Thymus (tissue), 11 donors: ENCODE measurements around the gene KRTAP10-11. TPM values are rescaled to one million over a fixed set of nuclear protein-coding genes. Genes with fewer than 3 reads are reported as not detected.
"Not testable (repeated sequence)": the region's sequence is repeated elsewhere in the genome, so short reads cannot be mapped to it uniquely, and the experiment has no call there.

Experiments
- DNase-seq, 9 donors: peaks; one replicate each; pipeline ENCODE4 v3.0.0-alpha.2; 2013; ENCODE audit warnings: low spot score in 9 of 9, low read depth in 6 of 9, missing footprints in 1 of 9
- H3K27ac ChIP-seq, 2 donors: one replicate each; pipeline ENCODE4 v1.5.1; 2013; ENCODE audit warnings: control low read depth in 1 of 2, low read depth in 1 of 2, low read length in 1 of 2, mild to moderate bottlenecking in 1 of 2, moderate library complexity in 1 of 2
- H3K27me3 ChIP-seq, 2 donors: one replicate each; pipeline ENCODE4 v1.5.1; 2013; ENCODE audit warnings: low read length in 1 of 2; ENCODE audit not compliant: control insufficient read depth in 2 of 2, insufficient read depth in 1 of 2
- H3K36me3 ChIP-seq, 2 donors: one replicate each; pipeline ENCODE4 v1.5.1; 2013; ENCODE audit warnings: low read length in 1 of 2, mild to moderate bottlenecking in 1 of 2, moderate library complexity in 1 of 2; ENCODE audit not compliant: control insufficient read depth in 2 of 2, insufficient read depth in 2 of 2
- H3K4me1 ChIP-seq, 2 donors: one replicate each; pipeline ENCODE4 v1.5.1; 2013; ENCODE audit warnings: low read length in 2 of 2; ENCODE audit not compliant: control insufficient read depth in 2 of 2, insufficient read depth in 2 of 2
- H3K4me3 ChIP-seq, 2 donors: one replicate each; pipeline ENCODE4 v1.5.1; 2013; ENCODE audit warnings: low read length in 2 of 2, control low read depth in 1 of 2, mild to moderate bottlenecking in 1 of 2
- H3K9me3 ChIP-seq, 2 donors: one replicate each; pipeline ENCODE4 v1.5.1; 2013; ENCODE audit warnings: low read length in 1 of 2, mild to moderate bottlenecking in 1 of 2; ENCODE audit not compliant: control insufficient read depth in 2 of 2, insufficient read depth in 1 of 2
- WGBS: extraction: QIAGEN DNeasy Blood & Tissue Kit; methylation state at CpG from one replicate; pipeline ENCODE4 v1.1.7; 2013; 5-methylcytosine and 5-hydroxymethylcytosine counted together
- polyA plus RNA-seq: library from polyadenylated mRNA; stranded (reverse); fragments of 200-250 nt; gene quantifications from one replicate; pipeline ENCODE4 v1.2.3, GENCODE V29; 2013
- total RNA-seq: library from RNA; stranded (reverse); fragments of 120-200 nt; gene quantifications from one replicate; pipeline ENCODE4 v1.2.4, GENCODE V29; 2013
- donor health status: healthy.

Gene KRTAP10-11
- total and polyA plus RNA-seq, 2 donors: not detected

DNA sequence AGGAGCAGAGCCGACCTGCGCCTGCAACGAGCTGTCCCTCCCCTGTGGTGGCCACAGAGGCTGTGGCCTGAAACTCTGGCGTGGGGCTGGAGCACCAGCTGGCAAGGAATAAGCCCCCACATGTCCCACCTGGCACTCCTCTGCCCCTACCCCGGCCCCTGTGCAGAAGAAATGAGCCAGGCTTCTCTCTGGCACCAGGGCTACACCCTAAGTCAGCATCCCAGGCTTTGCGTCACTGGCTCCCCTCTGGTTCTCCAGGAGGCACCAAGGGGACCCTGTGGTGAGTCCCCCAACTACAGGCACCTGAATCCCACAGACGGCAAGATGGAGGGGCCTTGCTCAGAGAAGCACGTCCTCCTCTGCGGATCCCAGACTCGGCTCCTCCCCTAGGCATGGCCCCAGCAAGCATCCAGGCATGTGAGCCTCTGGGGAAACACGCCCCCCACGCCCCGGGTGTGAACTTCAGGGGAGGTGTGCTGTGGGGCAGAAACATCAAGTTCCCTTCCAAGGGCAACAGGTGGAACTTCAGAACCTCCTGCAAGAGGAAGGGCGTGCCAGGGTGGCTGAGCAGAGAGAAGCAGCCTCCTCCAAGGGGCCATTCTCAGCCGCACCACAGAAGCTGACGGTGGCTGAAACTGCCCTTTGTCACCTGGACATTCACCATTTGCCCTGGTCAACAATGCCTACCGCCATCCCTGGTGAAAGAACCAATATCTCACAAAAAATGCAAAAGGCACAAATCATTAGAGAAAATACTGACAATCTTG, 42.9 kb upstream of the KRTAP10-11 start:
- no peaks in the 10 kb centered on the region for H3K36me3 ChIP-seq
- no peaks in the 10 kb centered on the region for H3K4me1 ChIP-seq
- WGBS: 72% methylated on average over 17 of the region's 17 CpGs
- DNase-seq: no peak
- H3K27ac ChIP-seq: no peak overlapping the region
- H3K9me3 ChIP-seq: peaks cover 0 to 2% of the 10 kb centered on the region in 2 donors
- no peak overlapping the region for H3K4me3 ChIP-seq
- no peaks in the 10 kb centered on the region for H3K27me3 ChIP-seq

DNA sequence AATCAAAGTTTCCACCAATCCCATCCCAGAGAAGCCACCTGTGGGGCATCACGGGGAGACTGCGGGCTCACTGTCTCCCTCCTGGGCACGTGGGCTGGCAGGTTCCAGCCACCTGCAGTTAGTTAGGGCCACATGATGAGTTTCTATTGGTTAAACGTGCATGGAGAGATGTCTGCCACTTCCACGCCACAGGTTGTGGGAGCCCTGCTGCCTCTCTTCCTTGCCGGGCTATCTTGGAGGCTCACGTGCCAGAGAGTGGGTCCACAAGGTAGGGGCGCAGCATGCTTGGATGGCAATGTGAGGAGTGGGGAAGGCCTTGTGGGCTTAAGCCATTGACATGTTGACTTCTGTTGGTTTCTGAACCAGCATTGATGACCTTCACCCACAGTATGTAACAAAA, 42.3 kb upstream of the KRTAP10-11 start:
- no peaks in the 10 kb centered on the region for H3K4me1 ChIP-seq
- no peak overlapping the region for H3K4me3 ChIP-seq
- H3K27ac ChIP-seq: no peak overlapping the region
- 93% methylated on average over 8 of the region's 8 CpGs for WGBS
- no peak for DNase-seq
- H3K36me3 ChIP-seq: no peaks in the 10 kb centered on the region
- no peaks in the 10 kb centered on the region for H3K27me3 ChIP-seq
- H3K9me3 ChIP-seq: peaks cover 0 to 2% of the 10 kb centered on the region in 2 donors

DNA sequence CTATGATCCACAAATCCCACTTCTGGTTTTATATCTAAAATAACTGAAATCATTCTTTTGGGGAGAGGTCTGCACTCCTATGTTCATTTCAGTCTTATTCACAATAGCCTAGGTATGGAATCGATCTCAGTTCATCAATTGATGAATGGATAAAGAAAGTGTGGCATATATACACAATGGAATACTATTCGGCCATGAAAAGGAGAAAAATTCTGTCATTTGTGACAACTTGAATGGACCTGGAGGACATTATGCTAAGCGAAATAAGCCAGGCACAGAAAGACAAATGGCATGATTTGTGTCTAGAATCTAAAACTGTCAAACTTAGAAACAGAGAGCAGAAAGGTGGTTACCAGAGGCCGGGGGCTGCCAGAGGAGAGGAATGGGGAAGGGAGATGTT, 39.7 kb upstream of the KRTAP10-11 start:
- H3K4me3 ChIP-seq: no peak overlapping the region
- no peak for DNase-seq
- H3K9me3 ChIP-seq: peaks cover 2 to 8% of the 10 kb centered on the region in 2 donors
- no peak overlapping the region for H3K27ac ChIP-seq
- WGBS: 94% methylated on average over 4 of the region's 4 CpGs
- H3K4me1 ChIP-seq: no peaks in the 10 kb centered on the region
- H3K36me3 ChIP-seq: no peaks in the 10 kb centered on the region
- H3K27me3 ChIP-seq: no peaks in the 10 kb centered on the region

DNA sequence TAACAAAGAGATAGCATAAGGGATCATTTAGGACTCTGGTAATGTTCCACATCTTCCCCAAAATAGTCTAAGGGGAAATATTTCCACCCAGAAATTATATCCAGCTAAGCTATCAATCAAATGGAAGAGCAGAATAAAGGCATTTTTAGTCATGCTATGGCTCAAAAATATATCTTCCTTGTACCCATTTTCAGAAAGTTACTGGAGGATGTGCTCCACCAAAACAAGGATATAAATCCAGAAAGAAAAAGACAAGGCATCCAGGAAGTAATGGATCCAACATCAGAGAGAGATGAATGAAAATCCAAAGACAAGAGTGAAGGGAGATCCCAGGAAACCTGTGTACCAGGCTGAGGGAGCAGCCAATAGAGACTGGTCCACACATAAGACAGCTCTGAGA, 37.0 kb upstream of the KRTAP10-11 start:
- Histone ChIP-seq H3K4me1 (no peaks in the 10 kb centered on the region), H3K27me3 (no peaks in the 10 kb centered on the region), H3K36me3 (no peaks in the 10 kb centered on the region), H3K4me3 (no peak overlapping the region), H3K27ac (no peak overlapping the region), H3K9me3 (peaks cover 3 to 16% of the 10 kb centered on the region in 2 donors)
- no peak for DNase-seq

DNA sequence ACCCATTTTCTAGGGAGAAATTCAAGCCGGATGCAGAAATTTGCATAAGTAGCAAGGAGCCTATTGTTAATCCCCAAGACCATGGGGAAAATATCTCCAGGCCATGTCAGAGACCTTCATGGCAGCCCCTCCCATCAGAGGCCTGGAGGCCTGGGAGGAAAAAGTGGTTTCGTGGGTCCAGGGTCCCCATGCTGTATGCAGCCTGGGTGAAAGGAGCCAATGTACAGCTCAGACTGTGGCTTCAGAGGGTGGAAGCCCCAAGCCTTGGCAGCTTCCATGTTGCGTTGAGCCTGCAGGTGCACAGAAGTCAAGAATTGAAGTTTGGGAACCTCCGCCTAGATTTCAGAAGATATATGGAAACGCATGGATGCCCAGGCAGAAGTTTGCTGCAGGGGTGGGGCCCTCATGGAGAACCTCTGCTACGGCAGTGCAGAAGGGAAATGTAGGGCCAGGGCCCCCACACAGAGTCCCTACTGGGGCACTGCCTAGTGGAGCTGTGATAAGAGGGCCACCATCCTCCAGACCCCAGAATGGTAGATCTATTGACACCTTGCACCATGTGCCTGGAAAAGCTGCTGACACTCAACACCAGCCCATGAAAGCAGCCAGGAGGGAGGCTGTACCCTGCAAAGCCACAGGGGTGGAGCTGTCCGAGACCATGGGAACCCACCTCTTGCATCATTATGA, 35.9 kb upstream of the KRTAP10-11 start:
- H3K27me3 ChIP-seq, H3K36me3 ChIP-seq, DNase-seq, H3K4me3 ChIP-seq, H3K4me1 ChIP-seq, H3K27ac ChIP-seq: not testable (repeated sequence)
- peaks cover 3 to 16% of the 10 kb centered on the region in 2 donors for H3K9me3 ChIP-seq
- WGBS: 96% methylated on average over 7 of the region's 7 CpGs

DNA sequence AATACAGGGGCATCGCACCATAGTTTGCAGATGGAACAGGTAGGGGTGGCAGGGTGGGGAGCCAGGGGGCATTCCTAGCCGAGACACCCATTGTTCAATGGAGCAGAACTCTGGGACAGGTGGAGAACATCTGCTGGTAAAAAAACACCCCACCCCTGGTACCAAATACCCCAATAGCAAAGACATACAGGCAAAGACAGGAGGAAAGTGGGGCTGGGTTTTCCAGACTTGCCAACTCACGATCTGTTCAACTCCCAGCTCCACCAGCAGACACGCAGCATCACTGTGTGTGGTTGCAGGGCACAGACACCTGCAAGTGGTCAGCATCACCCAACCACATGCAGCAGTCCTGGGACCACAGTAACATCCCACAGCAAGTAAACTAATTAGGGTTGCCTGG, 34.7 kb upstream of the KRTAP10-11 start:
- no peaks in the 10 kb centered on the region for H3K36me3 ChIP-seq
- WGBS: 89% methylated on average over 4 of the region's 4 CpGs
- H3K9me3 ChIP-seq: peaks cover 3 to 23% of the 10 kb centered on the region in 2 donors
- DNase-seq: no peak
- no peak overlapping the region for H3K27ac ChIP-seq
- H3K4me3 ChIP-seq: no peak overlapping the region
- H3K4me1 ChIP-seq: no peaks in the 10 kb centered on the region
- peaks cover 0 to 2% of the 10 kb centered on the region in 2 donors for H3K27me3 ChIP-seq

DNA sequence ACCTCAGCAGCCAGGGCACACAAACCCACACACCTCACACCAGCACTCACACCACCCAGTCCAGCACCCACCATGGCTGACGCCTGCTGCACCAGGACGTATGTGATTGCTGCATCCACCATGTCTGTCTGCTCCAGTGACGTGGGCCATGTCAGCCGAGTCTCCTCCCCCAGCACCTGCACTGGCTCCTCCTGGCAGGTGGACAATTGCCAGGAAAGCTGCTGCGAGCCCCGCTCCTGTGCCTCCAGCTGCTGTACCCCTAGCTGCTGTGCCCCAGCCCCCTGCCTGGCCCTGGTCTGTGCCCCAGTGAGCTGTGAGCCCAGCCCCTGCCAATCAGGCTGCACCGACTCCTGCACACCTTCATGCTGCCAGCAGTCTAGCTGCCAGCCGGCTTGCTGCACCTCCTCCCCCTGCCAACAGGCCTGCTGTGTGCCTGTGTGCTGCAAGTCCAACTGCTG, 34.2 kb upstream of the KRTAP10-11 start, which contains the start of gene KRTAP10-8:
Gene KRTAP10-8, plus strand, starts transcription at position 51 of the 458 bp plus-strand sequence. Its CDS starts 22 bp downstream, at position 73.
- Histone ChIP-seq H3K27ac (no peak within 1 kb of the TSS), H3K9me3 (peaks cover 3 to 25% of the 10 kb centered on the region in 2 donors), H3K4me3 (no peak within 1 kb of the TSS), H3K4me1 (peaks cover 0 to 1% of the 10 kb centered on the region in 2 donors), H3K27me3 (peaks cover 0 to 2% of the 10 kb centered on the region in 2 donors), H3K36me3 (no peaks in the 10 kb centered on the region)
- 94% methylated on average over 8 of the region's 8 CpGs for WGBS
- DNase-seq: no peak

DNA sequence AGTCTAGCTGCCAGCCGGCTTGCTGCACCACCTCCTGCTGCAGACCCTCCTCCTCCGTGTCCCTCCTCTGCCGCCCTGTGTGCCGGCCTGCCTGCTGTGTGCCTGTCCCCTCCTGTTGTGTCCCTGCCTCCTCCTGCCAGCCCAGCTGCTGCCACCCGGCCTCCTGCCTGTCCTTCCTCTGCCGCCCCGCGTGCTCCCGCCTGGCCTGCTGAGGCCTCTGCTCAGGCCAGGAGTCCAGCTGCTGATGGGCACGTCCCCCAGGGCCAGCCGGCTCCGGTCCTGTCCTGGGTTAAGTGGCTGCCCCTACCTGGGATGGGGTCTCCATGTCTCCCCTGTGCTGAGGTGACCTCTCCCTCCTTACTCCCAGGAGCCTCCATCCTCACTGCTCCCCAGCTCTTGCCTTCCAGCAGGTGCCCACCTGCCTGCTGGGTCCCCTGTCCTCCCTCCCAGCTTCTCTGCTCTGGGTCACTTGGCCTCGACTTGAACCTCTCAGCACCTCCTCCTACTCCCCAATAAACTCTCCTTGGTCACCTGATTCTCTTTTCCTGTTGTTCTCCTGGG, 33.5 kb upstream of the KRTAP10-11 start:
- Histone ChIP-seq H3K4me3 (no peak overlapping the region), H3K9me3 (peaks cover 3 to 27% of the 10 kb centered on the region in 2 donors), H3K4me1 (peaks cover 0 to 3% of the 10 kb centered on the region in 2 donors), H3K27ac (no peak overlapping the region), H3K36me3 (no peaks in the 10 kb centered on the region), H3K27me3 (peaks cover 0 to 2% of the 10 kb centered on the region in 2 donors)
- WGBS: 91% methylated on average over 13 of the region's 13 CpGs
- DNase-seq: no peak
